IPS-20b (cell line): ENCODE measurements around the gene DNMBP.
A peak's percentile ranks its signal among the peaks of the same experiment; 100 is the strongest.

ENCODE experiments used
- H3K27ac ChIP-seq: one replicate; pipeline ENCODE4 v1.5.1; 2013; ENCODE audit warnings: low read length
- H3K27me3 ChIP-seq: 2 replicates; pipeline ENCODE4 v1.6.1; 2013; ENCODE audit warnings: mild to moderate bottlenecking, low read length, inconsistent platforms; ENCODE audit not compliant: insufficient read depth
- H3K36me3 ChIP-seq: 2 replicates; pipeline ENCODE4 v1.6.1; 2013; ENCODE audit warnings: low read depth, mild to moderate bottlenecking, inconsistent platforms, low read length, moderate library complexity; ENCODE audit not compliant: insufficient read depth
- H3K4me1 ChIP-seq: 2 replicates; pipeline ENCODE4 v1.6.1; 2013; ENCODE audit warnings: mild to moderate bottlenecking, control low read depth, inconsistent platforms, low read length, moderate library complexity; ENCODE audit not compliant: insufficient read depth
- H3K4me3 ChIP-seq: 2 replicates; pipeline ENCODE4 v1.5.1; 2013; ENCODE audit warnings: mild to moderate bottlenecking, low read length, inconsistent platforms
- H3K9ac ChIP-seq: 2 replicates; pipeline ENCODE4 v1.6.1; 2013; ENCODE audit warnings: low read depth, mild to moderate bottlenecking, inconsistent platforms, low read length, moderate library complexity
- H3K9me3 ChIP-seq: 2 replicates; pipeline ENCODE4 v1.6.1; 2013; ENCODE audit warnings: mild to moderate bottlenecking, low read depth, low read length, inconsistent platforms; ENCODE audit not compliant: insufficient read depth

DNMBP gene

DNA sequence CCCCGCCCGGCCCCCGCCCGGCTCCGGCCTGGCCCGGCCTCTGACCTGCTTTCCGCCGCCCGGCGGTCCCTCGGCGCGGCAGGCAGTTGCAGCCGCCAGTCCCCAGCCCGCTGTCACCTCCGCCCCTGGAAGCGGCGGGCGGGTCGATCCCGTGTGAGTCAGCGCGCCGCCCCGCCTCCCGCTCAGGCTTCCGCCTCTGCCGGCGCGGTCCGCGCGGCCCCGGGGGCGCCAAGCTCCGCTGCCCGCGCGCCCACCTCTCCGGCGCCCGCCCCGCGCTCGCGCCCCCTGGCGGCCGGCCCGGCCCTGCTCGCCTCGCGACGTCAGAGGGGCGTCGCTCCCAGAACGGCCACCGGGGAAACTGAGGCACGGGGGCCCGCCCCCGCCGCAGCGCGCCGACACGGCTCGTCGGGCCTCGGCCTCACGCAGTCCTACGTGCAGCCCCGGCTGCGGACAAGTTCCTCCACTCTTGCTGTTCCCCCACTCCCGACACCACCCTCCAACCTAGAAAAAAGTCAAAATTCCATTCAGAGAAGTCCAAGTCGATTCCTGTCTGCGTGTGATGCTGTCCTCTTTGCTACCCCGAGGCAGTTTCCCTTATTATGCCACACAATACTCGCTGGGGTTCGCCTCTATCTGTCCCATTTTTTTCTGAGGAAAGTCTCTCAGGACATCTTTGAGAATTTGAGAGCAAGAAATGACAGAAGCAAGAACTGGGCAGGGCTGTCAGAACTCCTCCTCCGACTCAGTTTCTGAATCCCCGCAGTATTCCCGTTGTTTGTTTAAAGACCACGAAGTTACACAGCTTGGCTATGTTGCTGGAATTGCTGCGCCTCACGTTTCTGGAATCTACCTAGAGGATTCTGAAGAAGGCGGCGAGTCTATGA is at the start of gene DNMBP:
Gene DNMBP, minus strand, starts transcription at position 155 of the 884 bp plus-strand sequence. CDS start 37,823 bp downstream, outside the sequence.
- Histone ChIP-seq H3K4me1 (peaks cover 3% of the 10 kb centered on the region; the same call in 1 of the 2 replicates), H3K9me3 (no peaks in the 10 kb centered on the region), H3K9ac (peak within 1 kb of the TSS; percentile 62; the same call in 1 of the 2 replicates), H3K27ac (no peak within 1 kb of the TSS), H3K4me3 (peak within 1 kb of the TSS; percentile 89), H3K27me3 (peaks cover 29% of the 10 kb centered on the region), H3K36me3 (no peaks in the 10 kb centered on the region)

DNA sequence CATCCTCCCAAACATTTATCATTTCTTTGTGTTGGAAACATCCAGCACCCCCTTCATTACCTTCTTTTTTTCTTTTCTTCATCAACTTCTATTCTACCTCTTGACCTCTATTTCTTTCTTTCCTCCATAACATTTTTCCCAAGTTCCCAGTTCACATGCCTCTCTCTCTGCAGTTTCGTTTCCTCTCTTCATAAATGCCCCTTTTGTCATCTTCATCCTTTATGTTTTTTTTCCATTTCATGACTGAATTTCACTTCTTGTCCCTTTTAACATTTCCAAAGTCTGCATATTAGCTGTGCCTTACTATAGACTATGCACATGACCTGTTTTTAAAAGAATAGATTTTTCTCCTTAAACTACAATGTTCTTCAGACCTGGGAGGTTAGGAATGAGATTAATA is 48.2 kb upstream of the DNMBP start:
- H3K36me3 ChIP-seq, result no peaks in the 10 kb centered on the region
- H3K4me3 ChIP-seq, result no peak overlapping the region
- H3K27me3 ChIP-seq, result no peaks in the 10 kb centered on the region
- H3K9me3 ChIP-seq, result 0 out of 2 replicates have a peak, but pooled peaks cover 5% of the 10 kb centered on the region
- H3K27ac ChIP-seq, result no peak overlapping the region
- no peak overlapping the region for H3K9ac ChIP-seq
- no peaks in the 10 kb centered on the region for H3K4me1 ChIP-seq

- no peak overlapping the region for H3K27ac ChIP-seq
- H3K9me3 ChIP-seq, result 0 out of 2 replicates have a peak, but pooled peaks cover 5% of the 10 kb centered on the region
- no peaks in the 10 kb centered on the region for H3K27me3 ChIP-seq
- no peak overlapping the region for H3K4me3 ChIP-seq
- no peak overlapping the region for H3K9ac ChIP-seq
- no peaks in the 10 kb centered on the region for H3K4me1 ChIP-seq
- H3K36me3 ChIP-seq, result no peaks in the 10 kb centered on the region
These were observed 44.1 kb upstream of the DNMBP start for GRCh38 chr10:100053686-100054460.

DNA sequence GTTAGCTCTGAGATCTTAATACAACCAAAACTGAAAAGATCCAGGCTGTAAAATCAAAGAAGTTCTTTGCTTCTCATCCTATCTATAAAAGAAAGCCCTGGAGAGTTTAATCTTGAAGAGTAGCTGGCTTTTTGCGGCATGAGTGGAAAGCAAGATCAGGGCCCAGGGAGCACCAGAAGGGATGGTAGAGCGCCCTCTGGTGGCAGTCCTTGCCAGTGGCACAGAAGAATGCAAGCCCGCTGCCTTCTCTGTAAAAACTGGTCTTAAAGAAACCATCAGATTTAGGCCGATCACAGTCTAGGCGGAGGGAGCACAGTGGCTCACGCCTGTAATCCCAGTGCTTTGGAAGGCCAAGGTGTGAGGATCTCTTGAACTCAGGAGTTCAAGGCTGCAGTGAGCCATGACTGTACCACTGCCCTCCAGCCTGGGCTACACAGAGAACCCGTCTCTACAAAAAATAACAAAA is 36.3 kb upstream of the DNMBP start:
- peak overlapping the region; percentile 29; the same call in 1 of the 2 replicates for H3K9ac ChIP-seq
- H3K4me3 ChIP-seq, result no peak overlapping the region
- H3K9me3 ChIP-seq, result no peaks in the 10 kb centered on the region
- H3K4me1 ChIP-seq, result peaks cover 19% of the 10 kb centered on the region
- no peaks in the 10 kb centered on the region for H3K27me3 ChIP-seq
- no peaks in the 10 kb centered on the region for H3K36me3 ChIP-seq
- no peak overlapping the region for H3K27ac ChIP-seq

DNA sequence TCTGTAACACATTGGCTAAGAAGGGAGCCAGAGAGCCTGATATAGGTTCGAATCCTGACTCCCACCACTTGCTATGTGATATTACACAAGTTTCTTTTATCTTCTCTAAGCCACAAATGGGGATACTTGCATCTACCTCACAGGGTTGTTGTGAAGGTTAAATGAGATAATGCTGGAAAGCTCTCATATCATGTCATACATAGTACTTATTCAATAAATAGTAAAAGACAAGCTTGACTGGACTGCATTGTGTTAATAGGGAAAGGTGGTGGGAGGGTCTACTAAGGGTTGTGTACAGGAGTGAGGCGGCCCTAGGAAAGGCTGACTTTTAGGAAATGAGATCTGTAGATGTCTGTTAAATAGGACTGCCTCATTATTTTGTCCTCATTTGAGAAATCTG is 35.8 kb upstream of the DNMBP start:
- no peak overlapping the region for H3K27ac ChIP-seq
- no peaks in the 10 kb centered on the region for H3K9me3 ChIP-seq
- no peaks in the 10 kb centered on the region for H3K36me3 ChIP-seq
- H3K4me3 ChIP-seq, result no peak overlapping the region
- peak overlapping the region; percentile 29; the same call in 1 of the 2 replicates for H3K9ac ChIP-seq
- no peaks in the 10 kb centered on the region for H3K27me3 ChIP-seq
- peaks cover 19% of the 10 kb centered on the region for H3K4me1 ChIP-seq

- Histone ChIP-seq H3K27me3 (no peaks in the 10 kb centered on the region), H3K36me3 (no peaks in the 10 kb centered on the region), H3K9ac (peak overlapping the region; percentile 13; the same call in 1 of the 2 replicates), H3K4me3 (no peak overlapping the region), H3K9me3 (no peaks in the 10 kb centered on the region), H3K27ac (no peak overlapping the region), H3K4me1 (peaks cover 19% of the 10 kb centered on the region)
These were observed 34.0 kb upstream of the DNMBP start for GRCh38 chr10:100043796-100044195.

DNA sequence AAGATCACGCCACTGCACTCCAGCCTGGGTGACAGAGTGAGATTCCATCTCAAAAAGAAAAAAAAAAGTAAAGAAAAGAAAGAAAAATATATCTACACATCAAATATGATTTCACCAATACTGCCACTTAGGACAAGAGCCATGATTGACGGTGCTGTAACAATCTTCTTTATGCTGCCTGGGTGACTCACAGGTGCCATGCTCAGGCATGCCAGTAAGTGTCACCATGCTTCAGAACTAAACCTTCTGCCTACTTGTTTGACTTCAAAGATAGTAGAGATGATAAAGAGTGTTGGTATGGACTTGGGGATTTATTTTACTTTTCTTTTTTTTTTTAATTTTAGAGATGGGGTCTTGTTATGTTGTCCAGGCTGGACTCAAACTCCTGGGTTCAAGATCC is 33.6 kb upstream of the DNMBP start:
- no peaks in the 10 kb centered on the region for H3K27me3 ChIP-seq

DNA sequence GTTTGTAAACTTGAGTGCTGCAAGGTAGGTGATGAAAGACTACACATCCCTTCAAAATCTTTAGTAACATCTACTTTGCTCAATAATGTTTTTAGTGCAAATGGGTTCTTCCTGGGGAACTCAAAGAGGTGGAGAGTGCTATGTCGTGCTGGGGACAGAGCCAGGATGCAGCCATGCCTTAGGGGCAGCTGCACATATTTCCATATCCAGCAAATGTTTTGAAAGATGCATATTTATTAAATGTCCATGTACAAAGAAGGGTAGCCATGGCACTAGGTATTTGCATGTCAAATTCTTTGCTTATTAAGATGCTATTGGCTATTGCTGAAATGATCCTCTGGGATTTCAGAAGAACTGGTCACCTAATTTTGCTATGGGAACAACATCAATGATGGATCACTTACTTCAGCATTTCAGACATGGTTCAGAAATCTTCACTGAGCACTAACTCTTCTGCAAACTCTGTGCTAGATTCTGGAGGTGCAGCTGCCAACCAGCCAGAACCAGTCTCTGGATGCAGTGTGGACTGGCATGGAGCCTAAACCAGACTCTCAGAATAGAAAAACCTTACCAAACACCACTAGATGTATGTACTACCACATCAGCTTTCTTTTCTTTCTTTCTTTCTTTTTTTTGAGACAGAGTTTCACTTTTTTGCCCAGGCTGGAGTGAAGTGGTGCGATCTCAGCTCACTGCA is 31.7 kb upstream of the DNMBP start:
- no peaks in the 10 kb centered on the region for H3K9me3 ChIP-seq
- no peaks in the 10 kb centered on the region for H3K27me3 ChIP-seq
- H3K36me3 ChIP-seq, result no peaks in the 10 kb centered on the region
- H3K4me3 ChIP-seq, result no peak overlapping the region
- H3K27ac ChIP-seq, result no peak overlapping the region
- peaks cover 19% of the 10 kb centered on the region for H3K4me1 ChIP-seq
- H3K9ac ChIP-seq, result no peak overlapping the region

More for the DNA sequence above, 33.6 kb upstream of the DNMBP start:
- Histone ChIP-seq H3K27ac (no peak overlapping the region), H3K4me3 (no peak overlapping the region), H3K9ac (no peak overlapping the region), H3K36me3 (no peaks in the 10 kb centered on the region), H3K4me1 (peaks cover 19% of the 10 kb centered on the region), H3K9me3 (no peaks in the 10 kb centered on the region)

DNA sequence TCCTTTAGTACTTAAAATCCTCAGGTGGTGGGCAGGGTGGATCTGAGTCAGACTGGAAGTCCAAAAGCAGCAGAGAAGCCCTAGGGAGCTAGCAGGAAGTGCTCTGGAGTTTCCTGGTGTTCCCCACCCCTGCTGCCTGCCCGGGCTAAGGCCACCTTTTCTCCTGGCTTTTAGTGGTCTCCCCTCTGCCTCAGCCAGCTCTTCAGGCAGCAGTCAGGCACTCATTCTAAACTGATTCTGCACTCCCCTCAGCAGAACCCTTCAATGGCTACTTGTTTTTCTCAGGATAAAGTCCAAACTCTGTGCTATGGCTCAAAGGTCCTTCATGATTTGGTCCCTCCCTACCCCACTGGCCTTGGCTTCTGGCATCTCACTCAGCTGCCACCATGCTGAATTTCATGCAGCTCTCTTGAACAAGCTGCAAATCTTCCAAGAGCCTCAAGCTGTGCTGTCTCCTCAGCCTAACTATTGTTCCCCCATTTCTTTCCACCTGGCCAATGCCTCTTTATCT is 28.9 kb upstream of the DNMBP start:
- Histone ChIP-seq H3K4me3 (no peak overlapping the region), H3K36me3 (no peaks in the 10 kb centered on the region), H3K27ac (no peak overlapping the region), H3K9me3 (no peaks in the 10 kb centered on the region), H3K9ac (no peak overlapping the region), H3K4me1 (peaks cover 1% of the 10 kb centered on the region; the same call in 1 of the 2 replicates), H3K27me3 (no peaks in the 10 kb centered on the region)

DNA sequence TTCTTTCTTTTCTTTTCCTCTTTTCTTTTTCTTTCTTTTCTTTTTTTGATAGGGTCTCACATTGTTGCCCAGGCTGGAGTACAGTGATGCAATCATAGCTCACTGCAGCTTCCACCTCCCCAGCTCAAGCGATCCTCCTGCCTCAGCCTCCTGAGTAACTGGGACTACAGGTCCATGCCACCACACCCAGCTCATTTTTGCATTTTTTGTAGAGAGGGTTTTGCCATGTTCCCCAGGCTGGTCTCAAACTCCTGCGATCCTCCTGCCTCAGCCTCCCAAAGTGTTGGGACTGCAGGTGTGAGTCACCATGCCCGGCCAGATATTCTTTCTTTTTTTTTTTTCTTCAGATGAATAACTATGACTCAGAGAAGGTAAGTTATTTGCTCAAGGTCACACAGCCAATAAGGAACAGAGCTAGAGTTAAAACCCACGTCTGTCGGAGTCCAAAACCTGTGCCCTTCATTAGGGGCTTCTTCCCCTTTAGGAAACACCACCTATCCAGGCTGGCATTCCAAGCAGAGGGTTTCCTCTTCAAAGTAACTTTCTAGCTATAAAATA is 28.1 kb upstream of the DNMBP start:
- H3K9me3 ChIP-seq, result no peaks in the 10 kb centered on the region
- no peaks in the 10 kb centered on the region for H3K36me3 ChIP-seq
- no peaks in the 10 kb centered on the region for H3K27me3 ChIP-seq
- no peak overlapping the region for H3K9ac ChIP-seq
- no peak overlapping the region for H3K27ac ChIP-seq
- no peaks in the 10 kb centered on the region for H3K4me1 ChIP-seq
- no peak overlapping the region for H3K4me3 ChIP-seq

DNA sequence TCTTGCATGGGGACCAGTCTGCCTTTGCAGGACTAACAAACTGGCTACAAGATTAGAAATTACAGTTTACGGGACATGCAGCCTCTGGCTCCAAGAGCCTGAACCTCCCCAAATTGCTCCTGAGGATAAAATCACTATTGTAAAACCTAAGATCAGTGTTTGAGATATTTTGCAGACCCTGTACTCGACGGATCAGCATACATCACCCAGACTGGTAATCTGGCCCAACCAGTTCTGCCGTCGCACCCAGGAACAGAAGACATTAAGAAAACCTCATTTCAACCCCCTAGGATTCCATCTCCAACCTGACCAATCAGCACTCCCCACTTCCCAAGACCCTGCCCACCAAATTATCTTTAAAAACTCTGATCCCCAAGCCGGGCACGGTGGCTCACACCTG is 27.1 kb upstream of the DNMBP start:
- H3K4me1 ChIP-seq, result no peaks in the 10 kb centered on the region
- no peak overlapping the region for H3K4me3 ChIP-seq

More for the DNA sequence above, 27.1 kb upstream of the DNMBP start:
- Histone ChIP-seq H3K9me3 (no peaks in the 10 kb centered on the region), H3K27ac (no peak overlapping the region), H3K27me3 (no peaks in the 10 kb centered on the region), H3K36me3 (no peaks in the 10 kb centered on the region), H3K9ac (no peak overlapping the region)
